T follicular helper cell (primary cell): Measurements from ENCODE around the gene C1QTNF3.
"Not testable (repeated sequence)": the region's sequence is repeated elsewhere in the genome, so short reads cannot be mapped to it uniquely, and the experiment has no call there.

Experiments
- DNase-seq: peaks from one replicate; pipeline ENCODE4 v3.0.0-alpha.2; 2020; ENCODE audit warnings: low read depth
- total RNA-seq, 2 experiments: gene quantifications; one replicate each; lab custom pipeline; 2026; lab: John Stamatoyannopoulos, UW

The C1QTNF3 gene
- 0.39 to 2.2 reads per million in 2 experiments for total RNA-seq

GRCh38 chr5:34043099-34043876 is at the start of gene C1QTNF3:
C1QTNF3 (minus strand) TSS chr5:34043213; CDS start chr5:34043125, 88 bp downstream.
- DNase-seq: no peak

GRCh38 chr5:34091039-34091438 is 48.0 kb upstream of the C1QTNF3 start:
- not testable (repeated sequence) for DNase-seq

GRCh38 chr5:34089802-34090201 is 46.8 kb upstream of the C1QTNF3 start:
- DNase-seq: not testable (repeated sequence)

GRCh38 chr5:34087728-34088127 is 44.7 kb upstream of the C1QTNF3 start:
- DNase-seq: not testable (repeated sequence)

- DNase-seq: not testable (repeated sequence)
Measured at GRCh38 chr5:34083898-34084297, 40.9 kb upstream of the C1QTNF3 start.

- not testable (repeated sequence) for DNase-seq
Measured at GRCh38 chr5:34079505-34079904, 36.5 kb upstream of the C1QTNF3 start.

GRCh38 chr5:34077636-34078035 is 34.6 kb upstream of the C1QTNF3 start:
- DNase-seq: not testable (repeated sequence)

- DNase-seq: not testable (repeated sequence)
Measured at GRCh38 chr5:34076719-34077364, 33.8 kb upstream of the C1QTNF3 start.

GRCh38 chr5:34074472-34074871 is 31.5 kb upstream of the C1QTNF3 start:
- DNase-seq: not testable (repeated sequence)

GRCh38 chr5:34074071-34074470 is 31.1 kb upstream of the C1QTNF3 start:
- not testable (repeated sequence) for DNase-seq

- DNase-seq: not testable (repeated sequence)
Measured at GRCh38 chr5:34070626-34071025, 27.6 kb upstream of the C1QTNF3 start.

- no peak for DNase-seq
Measured at GRCh38 chr5:34064656-34065055, 21.6 kb upstream of the C1QTNF3 start.

- DNase-seq: no peak
Measured at GRCh38 chr5:34062419-34062818, 19.4 kb upstream of the C1QTNF3 start.

GRCh38 chr5:34061993-34062392 is 19.0 kb upstream of the C1QTNF3 start:
- DNase-seq: no peak

- no peak for DNase-seq
Measured at GRCh38 chr5:34059977-34060376, 17.0 kb upstream of the C1QTNF3 start.

- DNase-seq: no peak
Measured at GRCh38 chr5:34058532-34058931, 15.5 kb upstream of the C1QTNF3 start.

- no peak for DNase-seq
Measured at GRCh38 chr5:34057569-34057968, 14.6 kb upstream of the C1QTNF3 start.

- DNase-seq: no peak
Measured at GRCh38 chr5:34057118-34057517, 14.1 kb upstream of the C1QTNF3 start.

GRCh38 chr5:34055667-34056066 is 12.7 kb upstream of the C1QTNF3 start:
- DNase-seq: no peak

GRCh38 chr5:34054400-34054729 is 11.4 kb upstream of the C1QTNF3 start:
- DNase-seq: no peak

- DNase-seq: no peak
Measured at GRCh38 chr5:34053571-34054399, 10.8 kb upstream of the C1QTNF3 start.

- DNase-seq: no peak
Measured at GRCh38 chr5:34053133-34053532, 10.1 kb upstream of the C1QTNF3 start.
